WI38 (cell line): ENCODE measurements around the gene CRTC1.
A peak's percentile ranks its signal among the peaks of the same experiment; 100 is the strongest.

Experiments used
- H3K4me3 ChIP-seq: 2 replicates; pipeline ENCODE4 v1.5.1; 2011; ENCODE audit warnings: low read depth, mild to moderate bottlenecking, control low read depth, low read length
- TF ChIP-seq, protein P1 (sequence below): IDR thresholded peaks from 2 replicates; pipeline ENCODE4 v1.5.1; 2012; ENCODE audit warnings: low read depth, mild to moderate bottlenecking, control low read depth, low read length

The CRTC1 gene

DNA sequence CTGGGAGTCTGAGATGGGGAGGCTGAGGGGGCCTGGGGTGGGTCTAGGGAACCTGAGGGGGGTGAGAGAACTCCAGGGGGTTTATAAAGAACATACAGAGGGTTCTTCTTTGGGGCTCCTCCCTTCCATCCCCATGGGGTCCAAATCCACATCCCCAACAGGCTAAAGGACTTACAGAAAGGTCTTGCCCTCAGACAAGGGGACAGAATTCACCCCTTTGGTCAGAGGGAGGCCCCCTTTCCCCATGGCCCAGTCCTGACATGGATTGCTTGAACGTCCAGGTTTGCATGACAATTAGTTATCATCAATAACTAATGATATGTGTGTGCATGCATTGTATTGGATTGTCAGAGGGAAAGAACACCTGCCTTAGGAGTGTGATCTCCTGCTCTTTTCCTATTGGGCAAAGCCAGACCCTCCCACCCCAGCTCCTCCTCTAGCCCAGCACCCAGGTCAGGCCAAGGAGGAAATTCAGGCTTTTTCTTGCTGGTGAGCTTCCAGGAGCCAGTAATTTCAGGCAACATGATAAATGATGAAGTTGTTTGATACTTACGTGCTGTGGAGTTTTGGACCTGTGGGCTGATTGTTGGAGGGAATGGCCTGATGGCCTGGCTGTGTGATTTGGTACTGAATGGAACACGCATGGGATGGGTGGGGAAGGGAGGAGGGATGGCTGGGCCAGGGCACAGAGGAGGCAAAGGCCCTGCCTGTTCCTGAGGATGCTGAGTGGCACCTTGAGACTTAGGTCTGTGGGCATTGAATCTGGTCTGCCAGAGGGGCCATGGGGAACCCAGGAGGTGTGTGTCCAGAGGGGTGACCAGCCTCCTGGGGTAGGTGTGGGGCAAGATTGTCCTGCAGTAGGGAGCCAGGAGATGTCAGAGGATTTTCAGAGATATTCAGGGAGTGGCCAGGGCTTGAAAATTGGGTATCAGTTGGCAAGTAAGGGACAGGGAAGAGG is 45.5 kb upstream of the CRTC1 start:
- peak overlapping the region; percentile 95 for H3K4me3 ChIP-seq
- TF ChIP-seq, protein P1, sequence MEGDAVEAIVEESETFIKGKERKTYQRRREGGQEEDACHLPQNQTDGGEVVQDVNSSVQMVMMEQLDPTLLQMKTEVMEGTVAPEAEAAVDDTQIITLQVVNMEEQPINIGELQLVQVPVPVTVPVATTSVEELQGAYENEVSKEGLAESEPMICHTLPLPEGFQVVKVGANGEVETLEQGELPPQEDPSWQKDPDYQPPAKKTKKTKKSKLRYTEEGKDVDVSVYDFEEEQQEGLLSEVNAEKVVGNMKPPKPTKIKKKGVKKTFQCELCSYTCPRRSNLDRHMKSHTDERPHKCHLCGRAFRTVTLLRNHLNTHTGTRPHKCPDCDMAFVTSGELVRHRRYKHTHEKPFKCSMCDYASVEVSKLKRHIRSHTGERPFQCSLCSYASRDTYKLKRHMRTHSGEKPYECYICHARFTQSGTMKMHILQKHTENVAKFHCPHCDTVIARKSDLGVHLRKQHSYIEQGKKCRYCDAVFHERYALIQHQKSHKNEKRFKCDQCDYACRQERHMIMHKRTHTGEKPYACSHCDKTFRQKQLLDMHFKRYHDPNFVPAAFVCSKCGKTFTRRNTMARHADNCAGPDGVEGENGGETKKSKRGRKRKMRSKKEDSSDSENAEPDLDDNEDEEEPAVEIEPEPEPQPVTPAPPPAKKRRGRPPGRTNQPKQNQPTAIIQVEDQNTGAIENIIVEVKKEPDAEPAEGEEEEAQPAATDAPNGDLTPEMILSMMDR, result no peak

DNA sequence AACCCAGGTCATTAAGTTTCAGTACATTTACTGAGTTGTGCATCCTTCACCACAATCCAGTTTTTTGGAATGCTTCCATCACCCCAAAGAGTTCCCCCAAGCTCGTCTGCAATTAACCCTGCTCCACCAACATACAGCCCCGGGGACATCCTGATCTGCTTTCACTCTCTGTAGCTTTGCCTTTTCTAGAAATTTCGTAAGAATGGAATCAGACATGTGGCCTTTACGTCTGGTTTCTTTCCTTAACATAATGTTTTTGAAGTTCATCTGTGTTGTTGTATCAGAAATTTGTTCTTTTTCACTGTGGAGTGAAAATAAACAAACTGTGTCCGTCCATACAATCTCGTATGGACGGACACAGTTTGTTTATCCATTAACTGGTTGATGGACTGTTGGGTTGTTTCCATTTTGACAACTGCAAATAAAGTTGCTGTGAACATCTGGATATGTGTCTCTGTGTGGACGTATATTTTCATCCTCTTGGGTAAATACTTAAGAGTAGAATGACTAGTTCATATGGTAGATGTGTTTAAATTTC is 43.7 kb upstream of the CRTC1 start:
- TF ChIP-seq, protein P1, result no peak
- no peak overlapping the region for H3K4me3 ChIP-seq

GRCh38 chr19:18644196-18645034 is 39.1 kb upstream of the CRTC1 start:
- no peak overlapping the region for H3K4me3 ChIP-seq
- TF ChIP-seq, protein P1, result no peak

DNA sequence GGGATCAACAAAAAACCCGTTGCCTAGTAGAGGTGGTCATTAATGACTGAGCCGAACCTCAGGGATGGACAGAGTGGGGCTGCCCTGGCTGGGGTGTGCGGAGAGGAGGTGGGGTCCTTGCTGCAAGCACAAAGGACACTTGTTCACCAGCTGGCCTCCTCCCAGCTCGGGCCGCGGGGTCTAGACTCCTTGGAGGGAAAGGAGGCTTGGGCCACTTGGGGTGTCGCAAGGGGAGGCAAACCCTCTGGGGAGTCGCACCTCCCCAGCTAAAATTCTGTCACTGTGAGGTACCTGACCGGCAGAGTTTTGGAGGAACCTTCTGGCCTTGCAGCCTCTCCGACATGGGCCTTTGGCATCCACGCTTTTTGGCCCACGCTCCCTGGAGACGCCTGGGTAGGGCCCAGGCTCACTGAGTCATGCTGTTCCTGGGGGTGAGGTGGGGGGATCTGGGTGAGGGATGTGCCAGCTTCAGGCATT is 38.4 kb upstream of the CRTC1 start:
- TF ChIP-seq, protein P1, result no peak
- H3K4me3 ChIP-seq, result no peak overlapping the region

DNA sequence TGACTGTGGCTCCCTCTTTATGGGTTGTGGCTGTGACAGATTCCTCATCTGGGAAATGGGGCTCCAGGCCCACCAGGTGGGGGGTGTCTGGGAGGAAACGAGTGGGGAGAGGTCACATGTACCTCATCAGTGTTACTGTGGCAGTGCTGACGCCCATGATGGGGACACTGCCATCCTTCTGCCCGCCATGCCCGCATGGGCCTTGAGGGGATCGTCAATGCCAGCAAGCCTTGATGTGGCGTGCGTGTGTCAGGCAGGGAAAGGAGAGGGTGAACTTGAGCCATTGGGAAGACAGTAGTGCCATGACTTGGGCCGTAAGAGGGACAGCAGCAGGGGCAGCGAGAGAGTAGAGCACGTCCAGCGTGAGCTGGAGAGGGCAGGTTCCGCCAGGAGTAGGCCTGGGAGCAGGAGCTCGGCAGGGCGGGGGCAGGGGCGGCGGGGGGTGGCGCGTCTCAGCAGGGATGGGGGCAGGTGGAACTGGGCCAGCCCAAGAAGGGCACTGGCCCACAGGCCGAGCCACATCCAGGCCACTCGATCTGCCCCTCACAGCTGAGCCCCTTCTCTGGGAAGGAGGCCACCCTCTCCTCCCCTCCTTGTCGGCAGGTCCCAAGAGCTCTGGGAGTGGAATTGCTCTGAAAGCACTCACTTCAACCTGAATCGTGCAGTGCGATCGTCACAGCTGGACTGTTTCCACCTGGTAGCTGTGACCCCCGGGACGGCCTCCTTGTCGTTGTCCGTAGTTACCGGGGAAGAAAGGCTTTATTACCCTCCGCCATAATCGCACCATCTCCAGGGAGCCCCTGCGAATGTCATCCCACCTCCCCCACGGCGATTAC is 36.7 kb upstream of the CRTC1 start:
- TF ChIP-seq, protein P1, result no peak
- no peak overlapping the region for H3K4me3 ChIP-seq

GRCh38 chr19:18647371-18647767 is 36.1 kb upstream of the CRTC1 start:
- H3K4me3 ChIP-seq, result no peak overlapping the region
- TF ChIP-seq, protein P1, result no peak
